ENCODE data around the gene CHCT1.
"Not testable (repeated sequence)": the region's sequence is repeated elsewhere in the genome, so short reads cannot be mapped to it uniquely, and the experiment has no call there.

The CHCT1 gene

GRCh38 chr17:60422162-60422665 is at the start of gene CHCT1:
Gene CHCT1, plus strand, starts transcription at chr17:60422489. Its CDS starts 104 bp downstream, at chr17:60422593.
- ChIA-PET POLR2A (ENCODE audit: low non-redundant PET) (no interaction called here), CTCF (interaction anchor here (0.5 kb wide), 1 partner anchor 49 kb away, joined by 3 read pairs; no protein-coding TSS in a partner anchor)
- no peak for TF ChIP-seq CTCF (conservative IDR thresholded peaks at IDR 0.05; ENCODE audit: low read depth)
- no peak within 1 kb of the TSS for H3K27ac ChIP-seq
- no peak for DNase-seq (ENCODE audit: low spot score)

- peak; percentile 69 for DNase-seq (ENCODE audit: low spot score)
- CTCF ChIA-PET, result interaction anchor here (0.6 to 1.4 kb wide), 2 partner anchors 10 to 262 kb away, joined by 3 to 7 read pairs; no protein-coding TSS in a partner anchor
- no peak for TF ChIP-seq CTCF (conservative IDR thresholded peaks at IDR 0.05; ENCODE audit: low read depth)
- POLR2A ChIA-PET (ENCODE audit: low non-redundant PET), result interaction anchor here (0.7 kb wide), 2 partner anchors 11 to 16 kb away, joined by 3 read pairs; no protein-coding TSS in a partner anchor
- peak overlapping the region; percentile 71 for H3K27ac ChIP-seq
Measured at GRCh38 chr17:60372790-60373483, 49.4 kb upstream of the CHCT1 start.

DNA sequence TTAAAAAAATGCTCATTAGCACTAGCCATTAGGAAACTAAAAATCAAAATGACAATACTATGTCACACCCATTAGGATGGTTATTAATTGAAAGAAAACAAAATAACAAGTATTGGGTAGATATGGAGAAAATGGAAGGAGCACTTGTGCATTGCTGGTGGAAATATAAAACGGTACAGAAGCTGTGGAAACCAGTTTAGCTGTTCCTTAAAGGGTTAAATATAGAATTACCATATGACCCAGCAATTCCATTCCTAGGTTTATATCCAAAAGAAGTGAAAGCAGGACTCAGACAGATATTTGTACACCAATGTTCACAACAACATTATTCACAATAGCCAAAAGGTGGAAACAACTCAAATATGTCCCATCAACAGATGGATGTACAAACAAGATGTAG is 44.1 kb upstream of the CHCT1 start:
- CTCF ChIA-PET; POLR2A ChIA-PET (ENCODE audit: low non-redundant PET); DNase-seq (ENCODE audit: low spot score); H3K27ac ChIP-seq: not testable (repeated sequence)

DNA sequence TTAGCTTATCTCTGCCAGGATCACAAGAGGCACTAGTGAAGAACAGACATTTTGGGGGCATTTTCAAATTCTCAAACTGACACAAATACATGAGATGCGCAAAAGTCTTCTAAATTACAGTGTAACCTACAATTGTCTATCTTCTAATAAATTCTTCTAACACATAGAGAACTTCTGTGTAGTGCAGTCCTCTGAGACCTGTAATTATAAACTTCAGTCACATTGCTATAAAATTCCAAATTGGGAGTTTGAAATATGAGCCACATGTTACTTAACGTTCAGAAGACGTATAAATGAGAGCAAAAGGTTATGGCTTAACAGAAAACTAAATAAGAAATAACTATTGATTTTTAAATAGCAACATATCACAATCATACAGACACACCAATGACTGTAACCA is 42.8 kb upstream of the CHCT1 start:
- POLR2A ChIA-PET (ENCODE audit: low non-redundant PET), result interaction anchor here (0.6 kb wide), 1 partner anchor 13 kb away, joined by 6 read pairs; the partner anchor contains the start of gene USP32
- H3K27ac ChIP-seq; DNase-seq (ENCODE audit: low spot score); CTCF ChIA-PET: not testable (repeated sequence)

DNA sequence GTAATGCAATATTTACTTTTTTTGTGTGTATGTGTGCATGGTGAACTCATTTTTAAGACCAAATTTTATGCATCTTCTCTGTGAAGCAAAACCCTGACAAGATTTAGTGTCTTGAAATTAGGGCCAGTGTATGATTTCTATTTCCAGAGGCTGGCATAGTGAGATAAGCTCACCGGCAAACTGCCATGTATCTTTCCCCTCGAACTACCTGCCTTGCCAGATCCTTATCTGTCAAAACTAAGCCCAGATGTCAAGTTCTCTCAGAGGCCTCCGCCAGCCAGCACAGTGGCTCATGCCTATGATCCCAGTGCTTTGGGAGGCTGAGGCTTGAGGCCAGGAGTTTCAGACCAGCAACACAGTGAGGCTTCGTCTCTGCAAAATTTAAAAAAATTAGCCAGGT is 40.3 kb upstream of the CHCT1 start:
- POLR2A ChIA-PET (ENCODE audit: low non-redundant PET), result no interaction called here
- no peak for DNase-seq (ENCODE audit: low spot score)
- H3K27ac ChIP-seq, result no peak overlapping the region
- CTCF ChIA-PET, result interaction anchor here (1.5 kb wide), 1 partner anchor 9 kb away, joined by 7 read pairs; no protein-coding TSS in a partner anchor
- no peak for TF ChIP-seq CTCF (conservative IDR thresholded peaks at IDR 0.05; ENCODE audit: low read depth)

GRCh38 chr17:60383379-60383778 is 38.9 kb upstream of the CHCT1 start:
- no peak overlapping the region for H3K27ac ChIP-seq
- ChIA-PET POLR2A (ENCODE audit: low non-redundant PET) (interaction anchor here (0.6 kb wide), 1 partner anchor 10 kb away, joined by 3 read pairs; no protein-coding TSS in a partner anchor), CTCF (interaction anchor here (1.5 kb wide), 1 partner anchor 10 kb away, joined by 7 read pairs; no protein-coding TSS in a partner anchor)
- DNase-seq (ENCODE audit: low spot score), result no peak
- no peak for TF ChIP-seq CTCF (conservative IDR thresholded peaks at IDR 0.05; ENCODE audit: low read depth)

- DNase-seq (ENCODE audit: low spot score); CTCF ChIA-PET; POLR2A ChIA-PET (ENCODE audit: low non-redundant PET): not testable (repeated sequence)
- H3K27ac ChIP-seq, result peak overlapping the region; percentile 53
Measured at GRCh38 chr17:60384921-60385320, 37.4 kb upstream of the CHCT1 start.

Data from RWPE1 (cell line).